HTERT RPE-1 (cell line): ENCODE results near the gene YARS2.

Source experiments
- in situ Hi-C: fragments of 300-500 bp; cut with MboI; formaldehyde crosslinking; loops from 4 replicates; pipeline ENCODE4 v1.14.3; 2020; ENCODE audit warnings: low sequenced_read_pairs

Gene YARS2

DNA sequence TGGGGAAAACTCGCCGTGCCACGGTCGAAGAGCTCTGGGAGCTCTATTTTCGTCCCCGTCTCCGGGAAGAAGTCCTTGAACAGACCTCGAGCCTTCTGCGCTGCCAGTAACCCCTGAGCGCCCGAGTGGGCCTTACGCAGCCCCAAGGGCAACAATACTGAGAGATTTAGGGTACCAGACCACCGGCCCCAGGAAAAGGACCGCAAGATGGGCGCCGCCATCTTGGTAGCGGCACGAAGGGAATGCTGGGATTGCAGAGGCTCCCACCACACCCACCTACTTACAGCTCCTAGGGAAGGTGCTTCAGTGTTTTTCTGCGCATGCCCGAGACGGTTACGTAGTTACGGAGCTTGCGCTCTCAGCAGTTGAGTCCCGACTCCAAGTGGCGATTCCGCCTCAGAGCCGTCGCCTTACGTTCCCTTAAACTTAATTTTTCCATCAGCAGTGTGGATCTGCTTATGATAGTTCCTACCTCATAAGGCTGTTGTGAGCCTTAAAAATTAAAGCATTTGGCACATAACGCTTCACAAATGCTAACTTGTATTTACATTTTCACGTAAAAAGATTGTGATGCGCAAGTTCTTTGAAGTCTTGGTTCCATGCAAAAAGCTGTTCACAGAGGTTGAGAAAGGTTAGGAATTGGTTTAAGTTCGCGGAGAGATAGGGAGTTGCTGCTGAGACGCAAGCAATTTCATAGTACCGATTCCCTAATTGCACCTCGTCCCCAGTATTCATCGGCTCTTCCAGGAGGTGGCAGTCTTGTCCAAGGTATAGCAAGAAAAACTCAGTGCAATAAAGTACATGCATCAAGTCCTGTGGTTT lies at the start of gene YARS2:
YARS2 (minus strand) TSS at position 244 of the 822 bp plus-strand sequence; CDS start at position 221, 23 bp downstream.
- in situ Hi-C loops = no loop called here

DNA sequence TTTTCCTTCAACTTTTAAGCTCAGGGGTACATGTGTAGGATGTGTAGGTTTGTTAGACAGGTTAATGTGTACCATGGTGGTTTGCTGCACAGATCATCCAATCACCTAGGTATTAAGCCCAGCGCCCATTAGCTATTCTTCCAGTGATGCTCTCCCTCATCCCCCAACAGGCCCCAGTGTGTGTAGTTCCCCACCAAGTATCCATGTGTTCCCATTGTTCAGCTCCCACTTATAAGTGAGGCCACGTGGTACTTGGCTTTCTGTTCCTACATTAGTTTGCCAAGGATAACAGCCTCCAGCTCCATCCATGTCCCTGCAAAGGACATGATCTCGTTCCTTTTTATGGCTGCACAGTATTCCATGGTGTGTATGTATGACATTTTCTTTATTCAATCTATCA lies 48.6 kb upstream of the YARS2 start:
- in situ Hi-C loops = no loop called here

DNA sequence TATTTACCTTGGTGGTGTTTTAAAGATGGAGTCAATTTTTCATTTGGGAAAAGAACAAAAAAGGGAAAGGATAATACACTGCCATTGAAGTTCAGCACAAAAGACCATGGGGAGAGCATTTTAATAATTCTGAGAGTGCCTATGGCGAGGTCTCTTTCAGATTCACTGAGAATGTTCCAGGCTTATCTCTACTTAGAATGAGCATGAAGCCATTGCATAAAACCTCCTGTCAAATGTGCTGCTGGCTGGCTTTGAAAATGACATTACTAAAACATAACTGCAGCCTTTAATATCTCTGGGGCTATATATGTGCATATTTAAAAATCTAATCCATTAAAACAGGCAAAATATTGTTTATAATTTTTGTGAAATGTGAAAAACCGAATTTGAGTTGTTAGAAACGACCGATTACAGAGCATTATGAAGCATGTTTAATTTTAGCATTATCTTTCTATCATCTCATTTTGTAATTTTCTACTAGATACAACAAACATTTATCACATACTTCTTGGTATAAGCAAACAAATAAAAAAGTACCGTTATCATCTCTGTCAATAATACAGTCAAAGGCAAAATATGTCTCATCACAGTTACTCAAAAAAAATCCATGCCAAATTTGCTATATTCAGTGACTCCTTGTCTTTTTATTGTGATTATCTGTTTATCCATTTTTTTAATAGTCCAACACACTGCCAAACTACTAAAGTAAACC lies 45.7 kb upstream of the YARS2 start:
- in situ Hi-C loops = no loop called here

DNA sequence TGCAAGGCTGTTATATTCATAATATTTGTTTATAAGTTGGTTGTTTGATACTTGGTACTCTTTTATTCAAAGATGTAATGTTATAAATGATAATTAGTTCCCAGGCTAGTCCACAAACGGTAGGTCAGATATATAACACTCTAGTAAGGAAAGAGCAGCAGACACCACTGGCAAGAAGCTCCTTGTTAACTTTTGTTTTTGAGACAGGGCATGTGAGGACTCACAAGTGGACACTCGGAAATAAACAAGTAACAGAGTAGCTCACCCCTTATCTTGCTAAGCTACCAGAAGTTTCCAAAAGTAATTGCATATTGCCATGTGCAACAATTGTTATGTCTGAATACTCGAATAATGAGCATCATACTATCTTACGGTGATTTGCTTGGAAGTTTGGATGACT lies 38.6 kb upstream of the YARS2 start:
- in situ Hi-C loops = no loop called here

DNA sequence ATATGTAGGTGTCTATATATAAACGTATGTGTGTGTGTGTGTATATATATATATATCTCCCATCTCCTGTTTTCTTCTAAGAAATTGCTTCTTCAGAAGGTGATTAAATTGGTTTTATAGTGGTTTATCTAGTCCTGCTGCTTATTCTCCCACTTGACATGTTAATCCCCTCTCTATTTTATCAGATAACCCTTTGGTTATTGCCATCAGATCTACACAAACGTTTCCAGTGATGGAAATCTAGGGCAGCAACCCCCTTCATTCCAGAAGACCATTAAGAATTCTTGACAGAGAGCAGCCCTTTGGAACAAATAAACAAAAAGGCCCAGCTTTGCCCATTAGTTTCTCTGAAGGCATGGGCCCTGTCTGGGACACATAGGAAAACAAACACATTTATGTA lies 34.2 kb upstream of the YARS2 start:
- in situ Hi-C loops = no loop called here

DNA sequence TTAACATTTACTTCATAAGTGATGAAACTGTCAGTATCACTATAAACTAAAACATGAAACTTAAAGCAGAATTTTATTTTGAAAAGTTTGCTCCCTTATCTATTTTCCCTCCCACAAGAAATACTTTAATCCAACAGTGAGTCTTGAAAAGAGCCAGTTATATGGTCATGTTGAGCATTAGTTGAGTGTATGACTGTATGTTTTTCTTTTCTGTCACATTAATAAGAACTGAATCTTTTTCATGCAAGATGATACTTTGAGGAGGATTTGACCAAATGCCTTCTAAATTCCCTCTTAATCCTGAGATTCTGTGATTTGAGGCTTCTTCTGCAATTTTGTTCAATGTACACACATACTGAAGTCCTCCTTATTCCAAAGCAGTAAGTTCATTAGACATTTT lies 33.7 kb upstream of the YARS2 start:
- in situ Hi-C loops = no loop called here

DNA sequence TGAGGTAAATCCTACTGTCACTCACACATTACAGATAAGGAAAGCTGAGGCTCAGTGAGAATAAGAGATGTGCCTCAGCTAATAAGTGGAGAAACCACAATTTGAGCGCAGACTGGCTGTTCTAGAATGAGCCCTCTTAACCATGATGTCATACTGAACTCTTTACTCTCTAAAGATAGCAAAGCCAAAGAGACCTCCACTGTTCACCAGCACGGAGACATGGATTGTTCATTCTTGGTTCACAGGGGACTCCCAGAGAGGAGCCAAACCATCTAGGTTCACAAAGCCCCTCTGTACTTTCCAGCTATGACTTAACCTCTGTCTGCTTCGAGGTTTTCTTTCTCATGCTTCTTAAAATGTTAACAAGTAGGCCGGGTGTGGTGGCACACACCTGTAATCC lies 32.7 kb upstream of the YARS2 start:
- in situ Hi-C loops = no loop called here

DNA sequence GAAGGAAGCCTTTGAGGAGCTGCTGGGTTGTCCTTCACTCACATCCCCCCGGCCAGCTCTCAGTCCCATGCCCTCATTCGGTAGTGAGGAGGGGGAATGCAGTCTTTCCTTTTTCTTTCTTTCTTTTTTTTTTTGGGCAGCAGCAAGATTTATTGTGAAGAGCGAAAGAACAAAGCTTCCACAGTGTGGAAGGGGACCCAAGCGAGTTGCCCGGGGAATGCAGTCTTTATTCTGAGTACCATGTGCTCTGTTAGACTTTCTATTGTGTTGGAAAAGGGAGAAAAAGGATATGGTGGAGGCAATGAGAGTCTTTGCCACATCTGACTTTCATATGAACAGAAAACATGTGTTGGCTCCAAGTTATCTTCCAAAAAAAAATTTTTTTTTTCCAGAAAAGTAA lies 29.9 kb upstream of the YARS2 start:
- in situ Hi-C loops = no loop called here

DNA sequence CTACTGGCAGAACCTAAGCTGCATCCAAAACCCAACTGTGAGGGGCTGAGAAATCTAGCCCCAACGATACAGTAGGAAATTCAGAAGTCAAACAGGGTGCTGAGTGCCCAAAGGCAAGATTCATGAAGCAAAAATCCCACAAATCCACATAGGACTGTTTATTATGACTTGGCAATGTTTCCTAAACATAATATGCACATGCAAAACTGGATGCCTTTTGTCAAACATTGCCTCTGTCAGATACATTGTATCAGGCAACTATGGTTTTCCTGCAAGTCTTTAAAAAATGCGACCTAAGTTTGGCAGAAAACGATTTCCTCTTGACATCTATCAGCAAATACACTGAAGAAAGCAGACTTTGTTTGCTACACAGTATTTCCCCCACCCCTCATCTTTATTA lies 27.3 kb upstream of the YARS2 start:
- in situ Hi-C loops = no loop called here

DNA sequence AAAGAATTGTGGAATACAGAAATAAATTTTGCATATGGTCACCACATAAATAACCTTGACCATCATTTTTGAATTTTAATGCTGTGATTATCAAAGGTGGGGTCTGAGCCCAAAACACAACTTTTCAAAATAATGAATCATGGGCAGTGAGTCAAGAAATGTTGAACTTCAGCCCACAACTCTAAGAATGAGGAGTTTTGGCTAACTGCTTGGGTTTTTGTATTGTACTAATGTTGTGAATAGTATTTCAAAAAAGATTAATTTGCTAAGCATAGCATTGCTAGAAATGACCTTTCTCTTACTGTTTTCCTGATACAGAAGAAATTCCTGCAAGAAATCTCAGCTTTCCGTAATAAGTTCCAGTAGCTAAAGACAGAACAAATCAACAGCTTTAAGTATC lies 24.4 kb upstream of the YARS2 start:
- in situ Hi-C loops = no loop called here

DNA sequence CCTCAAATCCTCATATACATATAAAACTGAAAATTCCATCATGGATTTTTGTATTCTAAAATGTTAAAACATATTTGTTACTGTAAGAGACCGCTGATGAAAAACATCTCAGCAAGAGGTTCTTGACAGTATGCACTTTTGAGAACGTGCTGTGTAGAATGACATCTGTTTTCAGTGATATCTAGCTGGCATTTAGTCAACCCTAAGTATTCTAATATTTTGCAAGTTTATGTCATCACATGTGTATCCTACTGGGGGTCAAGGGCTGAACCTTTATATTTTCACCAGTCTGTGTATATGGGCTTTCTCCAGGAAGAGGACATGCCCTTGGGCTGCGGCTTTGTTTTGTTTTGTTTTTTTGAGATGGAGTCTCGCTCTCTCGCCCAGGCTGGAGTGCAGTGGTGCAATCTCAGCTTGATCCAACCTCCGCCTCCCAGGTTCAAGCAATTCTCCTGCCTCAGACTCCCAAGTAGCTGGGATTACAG lies 22.0 kb upstream of the YARS2 start:
- in situ Hi-C loops = no loop called here

DNA sequence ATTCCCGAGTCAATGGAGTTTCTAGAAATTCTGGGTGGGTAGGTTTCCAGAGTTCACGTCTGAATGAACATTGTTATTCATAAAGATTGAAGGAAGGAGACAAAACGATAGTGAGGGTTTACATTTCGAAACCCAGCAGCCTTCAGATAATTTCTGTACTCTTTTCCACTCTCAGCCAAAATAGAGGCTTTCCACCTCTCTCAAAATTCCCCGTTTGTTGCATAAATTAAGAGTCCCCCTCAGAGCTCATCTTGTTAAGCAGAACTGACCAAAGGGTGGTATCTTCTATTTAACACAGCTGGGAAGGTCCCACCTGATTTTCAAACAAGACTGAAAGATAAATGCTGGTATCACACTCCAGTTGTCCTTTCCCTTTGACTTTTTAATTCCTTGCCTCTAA lies 21.5 kb upstream of the YARS2 start:
- in situ Hi-C loops = no loop called here

DNA sequence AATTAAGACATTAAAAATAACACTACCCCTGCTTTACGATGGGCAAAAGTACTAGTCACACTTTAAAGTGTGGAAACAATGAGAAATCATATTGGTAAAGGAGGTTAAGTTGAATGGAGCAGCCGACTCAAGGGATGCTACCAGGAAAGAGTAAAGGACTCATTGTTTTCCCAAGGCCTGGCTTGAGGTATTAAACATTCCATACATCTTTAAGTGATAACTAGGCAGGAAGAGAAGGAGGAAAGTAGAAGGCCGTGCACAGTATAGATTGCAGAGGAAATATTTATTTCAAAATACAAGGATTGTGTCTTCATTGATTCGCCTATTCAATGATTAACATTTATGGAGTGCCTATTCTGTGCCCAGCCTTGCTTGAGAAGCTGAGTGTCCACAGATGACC lies 20.6 kb upstream of the YARS2 start:
- in situ Hi-C loops = no loop called here

DNA sequence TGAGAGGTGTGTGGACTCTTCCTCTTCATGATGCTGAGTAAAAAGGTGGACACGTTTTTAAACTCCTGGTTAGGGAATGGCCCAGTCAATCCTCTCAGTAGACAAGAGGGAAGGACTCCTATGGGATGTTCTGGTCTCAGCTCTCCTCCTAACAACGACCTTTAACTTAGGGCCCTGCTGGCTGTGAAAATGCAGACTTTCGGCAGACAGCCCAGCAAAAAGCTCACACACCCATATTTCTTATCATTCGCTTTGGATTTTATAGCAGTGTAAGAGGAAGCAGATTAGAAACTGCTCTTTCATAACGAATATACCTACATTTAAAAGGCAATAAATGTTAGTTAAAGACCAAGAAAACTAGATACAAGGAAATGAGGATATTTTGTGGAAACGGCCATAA lies 18.0 kb upstream of the YARS2 start:
- in situ Hi-C loops = no loop called here

DNA sequence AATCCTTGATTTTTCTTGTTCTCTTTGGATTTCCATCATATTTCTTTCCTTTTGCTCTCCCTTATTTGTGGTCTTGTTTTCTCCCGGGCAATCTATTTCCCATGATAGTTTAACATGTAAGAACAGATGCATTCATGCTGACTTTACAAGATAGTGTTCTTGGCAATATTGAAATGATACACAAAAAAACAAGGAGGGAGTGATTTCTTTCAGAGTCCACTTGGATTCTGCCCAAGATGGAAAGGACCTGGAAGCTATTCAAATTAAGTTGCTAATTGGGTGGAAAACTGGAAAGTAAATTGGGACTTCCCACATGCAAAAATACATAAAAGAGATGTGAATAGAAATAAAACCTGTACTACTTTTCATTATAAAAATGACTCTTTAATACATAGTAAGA lies 14.4 kb upstream of the YARS2 start:
- in situ Hi-C loops = no loop called here

DNA sequence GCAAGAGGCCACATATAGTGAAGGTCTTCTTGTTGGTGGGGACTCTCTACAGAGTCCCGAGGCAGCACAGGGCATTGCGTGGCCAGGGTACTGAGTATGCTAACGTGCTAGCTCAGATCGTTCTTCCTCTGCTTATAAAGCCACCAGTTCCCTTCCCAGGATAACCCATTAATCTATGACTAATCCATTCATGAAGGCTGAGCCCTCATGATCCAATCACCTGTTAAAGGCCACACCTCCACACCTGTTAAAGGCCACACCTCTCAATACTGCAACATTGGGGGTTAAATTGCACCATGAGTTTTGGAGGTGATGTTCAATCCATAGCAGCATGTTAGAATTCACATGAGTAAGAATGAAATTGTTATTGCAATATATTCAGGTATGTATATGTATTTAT lies 12.8 kb upstream of the YARS2 start:
- in situ Hi-C loops = no loop called here

DNA sequence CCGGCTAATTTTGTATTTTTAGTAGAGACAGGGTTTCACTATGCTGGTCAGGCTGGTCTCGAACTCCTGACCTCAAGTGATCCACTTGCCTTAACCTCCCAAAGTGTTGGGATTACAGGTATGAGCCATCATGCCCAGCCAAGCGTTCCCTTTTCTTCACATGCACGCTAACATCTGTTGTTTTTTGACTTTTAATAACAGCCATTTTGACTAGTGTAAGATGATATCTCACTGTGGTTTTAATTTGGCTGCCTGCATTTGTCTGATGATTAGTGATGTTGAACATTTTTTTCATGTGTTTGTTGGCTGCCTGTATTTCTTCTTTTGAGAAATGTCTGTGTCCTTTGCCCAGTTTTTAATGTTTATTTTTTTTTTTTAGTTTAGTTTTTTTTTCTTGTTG lies 10.2 kb upstream of the YARS2 start:
- in situ Hi-C loops = no loop called here

DNA sequence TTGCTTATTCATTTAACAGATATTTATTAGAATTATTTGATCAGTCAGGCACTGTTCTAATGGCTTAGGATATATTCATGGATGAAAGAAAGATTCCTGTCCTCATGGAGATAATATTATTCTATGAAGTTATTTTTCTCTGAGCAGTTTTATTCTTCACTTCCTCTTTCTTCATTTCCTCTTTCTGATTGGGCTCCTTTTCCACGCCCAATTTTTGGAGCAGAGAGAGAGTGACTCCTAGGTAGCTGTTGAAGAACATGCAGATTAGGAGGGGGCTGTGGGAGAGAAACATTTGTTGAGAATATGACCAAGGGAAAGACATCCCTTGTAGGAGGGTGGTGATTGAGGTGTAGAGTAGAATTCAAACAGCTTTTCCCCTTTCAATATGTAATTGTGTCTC lies 6.0 kb upstream of the YARS2 start:
- in situ Hi-C loops = no loop called here

DNA sequence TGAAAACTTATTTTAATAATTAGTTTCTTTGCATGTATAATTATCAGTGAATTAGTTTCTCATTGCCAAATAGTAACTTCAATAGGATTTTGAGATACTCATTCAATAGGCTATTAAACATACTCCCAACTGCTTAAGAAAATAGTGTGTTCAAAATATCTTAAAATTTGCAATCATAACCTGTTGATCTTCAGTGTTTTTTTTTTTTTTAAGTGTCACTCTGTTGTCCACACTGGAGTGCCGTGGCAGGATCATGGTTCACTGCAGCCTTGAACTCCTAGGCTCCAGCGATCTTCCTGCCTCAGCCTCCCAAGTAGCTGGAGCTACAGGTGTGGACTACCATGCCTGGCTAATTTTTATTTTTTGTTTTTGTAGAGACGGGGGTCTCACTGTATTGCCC lies 1.5 kb upstream of the YARS2 start:
- in situ Hi-C loops = no loop called here

DNA sequence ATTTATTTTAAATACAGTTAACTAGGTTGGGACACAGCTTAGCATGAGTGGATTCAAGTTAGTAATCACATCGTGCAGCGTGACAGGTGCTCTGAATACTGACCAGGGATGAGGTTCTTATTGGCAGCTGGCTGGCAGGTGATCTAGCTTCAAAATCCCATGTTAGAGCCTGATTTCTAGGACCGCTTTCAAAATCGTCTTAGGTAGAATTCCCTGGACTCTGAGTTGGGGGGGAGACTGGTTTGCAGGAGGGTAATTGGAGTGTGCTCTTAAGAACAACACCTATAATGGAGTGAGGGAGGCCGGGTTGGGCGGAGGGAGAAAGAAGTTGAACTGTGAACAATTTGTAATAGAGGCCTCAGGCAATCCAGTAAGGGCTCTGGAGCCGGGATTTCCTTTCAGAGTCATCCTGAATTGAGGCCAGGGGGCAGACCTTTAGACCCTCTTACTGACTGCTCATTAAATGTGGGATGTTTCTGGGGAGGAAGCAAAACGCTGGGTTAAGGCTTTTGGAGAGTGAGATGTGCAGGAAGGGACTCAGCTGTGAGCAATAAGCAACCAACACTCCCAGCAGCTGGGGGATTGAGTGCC lies 874 bp upstream of the YARS2 start:
- in situ Hi-C loops = no loop called here

DNA sequence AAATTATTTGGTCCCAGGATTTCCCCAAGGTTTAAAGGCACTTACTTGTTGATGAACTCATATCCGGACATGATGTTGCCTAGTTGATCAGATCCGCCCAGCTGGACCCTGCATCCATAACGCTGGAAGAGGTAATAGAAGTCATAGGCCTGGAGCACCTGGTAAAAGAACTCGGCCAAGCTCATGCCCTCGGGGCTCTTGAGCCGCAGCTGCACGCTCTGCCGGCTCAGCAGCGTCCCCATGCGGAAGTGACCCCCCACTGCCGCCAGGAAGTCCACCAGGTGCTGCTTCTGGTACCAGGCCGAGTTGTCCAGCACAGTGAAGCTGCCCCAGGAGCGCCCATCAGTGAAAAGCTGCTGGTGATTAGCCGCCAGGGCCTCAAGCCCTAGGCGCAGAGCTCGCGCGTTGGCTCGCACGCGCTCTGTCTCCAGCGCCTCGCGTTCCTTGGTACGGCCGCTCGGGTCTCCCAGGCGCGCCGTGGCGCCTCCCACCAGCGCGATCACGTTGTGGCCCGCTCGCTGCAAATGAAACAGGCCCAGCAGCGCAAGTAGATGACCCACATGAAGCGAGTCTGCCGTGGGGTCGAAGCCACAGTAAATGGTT lies 545 bp downstream of the YARS2 start:
- in situ Hi-C loops = no loop called here

DNA sequence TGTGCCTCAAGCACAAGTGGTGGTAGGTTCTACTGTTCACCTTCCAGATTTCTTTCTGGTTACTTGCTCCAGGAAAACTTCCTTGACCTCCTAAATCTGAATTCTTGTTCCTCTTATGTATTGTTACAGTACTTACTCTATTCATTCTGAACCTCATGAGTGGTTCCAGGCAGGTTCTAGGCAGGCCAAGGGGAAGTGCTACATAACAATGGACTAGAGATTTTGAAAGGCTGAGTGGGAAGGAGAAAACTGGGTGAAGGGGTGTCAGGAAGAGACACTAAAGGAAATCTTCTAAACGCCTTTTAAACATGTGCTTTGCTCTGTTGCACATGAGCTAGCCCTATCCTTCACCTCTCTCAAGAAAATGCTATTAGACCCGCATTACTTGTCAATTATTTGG lies 1.6 kb downstream of the YARS2 start:
- in situ Hi-C loops = no loop called here
